GM19351 (cell line): ENCODE results near the gene PARD3.

Experiments
- ATAC-seq: cut with Tn5 transposase; IDR thresholded peaks from one replicate; pipeline ENCODE4 v1.9.1; 2021; ENCODE audit warnings: mild to moderate bottlenecking, moderate library complexity; ENCODE audit not compliant: unreplicated experiment

Gene PARD3

GRCh38 chr10:34698248-34698831 lies 116.8 kb downstream of the PARD3 start:
- no peak for ATAC-seq

DNA sequence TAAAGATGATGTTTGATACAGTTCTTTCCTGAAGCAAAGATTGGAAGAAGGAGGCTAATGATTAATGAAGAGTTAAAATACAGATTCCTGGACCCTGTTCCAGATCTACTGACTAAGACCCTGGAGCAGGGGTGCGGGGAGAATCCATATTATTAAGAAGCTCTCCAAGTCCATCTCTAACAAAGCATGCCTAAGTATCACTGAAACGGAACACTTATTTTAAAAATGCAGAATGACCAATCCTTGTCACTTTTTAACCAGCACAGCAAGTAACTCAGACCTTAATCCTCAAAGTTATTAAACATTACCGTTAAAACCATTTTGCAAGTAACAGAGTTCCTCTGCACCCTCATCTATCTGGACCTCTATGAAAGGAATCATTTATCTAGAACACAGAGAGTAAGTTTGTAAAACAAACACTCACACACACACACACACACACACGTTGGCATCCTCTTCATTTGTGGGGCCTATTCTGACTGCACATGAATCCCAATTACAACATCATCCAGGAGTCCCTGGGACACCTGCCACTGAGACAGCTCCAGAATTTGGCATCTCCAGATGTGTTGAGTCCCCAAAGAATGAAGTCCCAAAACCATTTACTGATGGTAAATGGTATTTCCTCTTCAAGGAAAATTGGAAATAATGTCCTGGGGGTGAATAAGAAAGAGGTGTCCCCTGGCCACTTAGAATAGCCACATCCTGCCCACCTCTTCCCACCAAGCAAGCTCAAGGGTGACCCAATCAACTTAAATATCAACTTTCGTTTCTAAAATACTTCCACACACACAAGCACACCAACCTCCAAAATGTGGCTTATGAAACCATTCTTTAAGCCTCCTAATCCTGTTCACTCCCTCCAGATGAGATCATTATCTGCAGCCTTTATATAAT lies 117.5 kb downstream of the PARD3 start:
- ATAC-seq, result no peak

- ATAC-seq, result no peak
Measured at GRCh38 chr10:34696423-34696822, 118.7 kb downstream of the PARD3 start.

DNA sequence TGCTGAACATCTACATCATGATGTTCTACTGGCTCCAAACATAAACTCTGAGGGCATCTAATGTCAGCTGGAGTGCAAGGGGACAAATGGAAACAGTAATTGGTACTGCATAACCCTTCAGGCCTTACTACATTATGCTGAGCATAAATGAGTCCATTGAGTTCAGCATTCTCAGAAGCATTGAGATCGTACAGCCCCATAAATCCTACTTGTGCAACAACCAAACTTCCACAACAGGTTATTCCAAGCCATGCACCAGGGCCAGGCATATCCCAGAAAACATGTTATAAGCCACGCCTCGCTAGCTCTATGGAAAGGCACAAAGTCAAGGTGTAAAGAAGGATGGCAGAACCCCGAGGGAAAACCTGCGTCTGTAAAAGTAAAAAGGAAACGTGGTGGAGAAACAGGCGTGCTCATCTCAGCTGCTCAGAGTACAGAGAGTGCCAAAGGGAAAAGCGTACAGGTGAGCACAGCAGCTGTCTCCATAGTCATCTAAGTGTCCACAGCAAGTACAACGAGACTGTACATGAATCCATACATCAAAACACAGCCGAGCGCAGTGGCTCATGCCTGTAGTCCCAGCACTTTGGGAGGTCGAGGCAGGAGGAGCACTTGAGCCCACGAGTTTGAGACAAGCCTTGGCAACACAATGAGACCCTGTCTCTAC lies 124.6 kb downstream of the PARD3 start:
- ATAC-seq, result no peak

DNA sequence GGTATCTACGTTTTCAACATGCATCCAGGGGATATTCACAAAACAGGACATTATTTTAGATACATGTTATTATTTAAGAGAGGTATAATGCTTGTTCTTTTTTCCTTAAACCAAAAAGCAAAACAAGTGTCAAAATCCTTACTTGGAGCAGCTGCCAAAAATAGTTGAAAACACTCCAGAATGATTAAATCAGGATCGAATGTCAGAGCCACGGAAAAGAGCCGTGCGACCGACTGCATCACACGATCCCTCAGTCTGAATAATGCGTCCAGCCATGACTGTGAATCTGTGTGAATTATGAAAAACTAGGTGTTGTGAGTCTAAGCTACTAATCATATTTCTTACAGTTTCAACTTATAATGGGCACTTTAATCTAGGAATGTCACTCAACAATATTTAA lies 126.0 kb downstream of the PARD3 start:
- ATAC-seq, result no peak

DNA sequence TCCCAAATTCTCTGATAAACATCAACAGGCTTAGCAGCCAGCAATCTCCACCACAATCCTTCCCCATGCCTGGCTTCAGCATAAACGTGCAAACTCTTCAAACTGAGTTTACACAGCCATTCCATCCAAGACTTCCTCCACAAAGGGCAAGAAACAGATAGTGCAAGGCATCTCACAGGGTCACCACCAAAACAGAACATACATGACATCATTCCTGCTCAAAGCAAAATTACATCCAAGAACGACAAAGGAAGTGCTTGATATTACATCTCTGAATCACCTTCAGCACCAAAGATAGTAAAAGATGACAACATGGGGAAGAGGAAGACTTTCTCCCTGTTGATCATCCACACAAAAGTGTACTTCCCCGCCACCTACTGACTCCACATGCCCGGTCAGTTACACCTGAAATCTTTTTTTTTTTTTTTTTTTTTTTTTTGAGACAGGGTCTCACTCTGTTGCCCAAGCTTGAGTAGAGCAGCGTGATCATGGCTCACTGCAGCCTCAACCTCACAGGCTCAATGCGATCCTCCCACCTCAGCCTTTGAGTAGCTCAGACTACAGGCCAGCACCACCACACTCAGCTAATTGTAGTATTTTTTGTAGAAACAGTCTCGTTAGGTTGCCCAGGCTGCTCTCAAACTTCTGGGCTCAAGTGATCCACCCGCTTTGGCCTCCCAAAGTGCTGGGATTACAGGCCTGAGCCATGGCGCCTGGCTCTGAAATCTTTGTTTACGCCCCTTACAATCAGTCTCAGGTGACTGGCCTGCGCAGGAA lies 127.5 kb downstream of the PARD3 start:
- no peak for ATAC-seq

DNA sequence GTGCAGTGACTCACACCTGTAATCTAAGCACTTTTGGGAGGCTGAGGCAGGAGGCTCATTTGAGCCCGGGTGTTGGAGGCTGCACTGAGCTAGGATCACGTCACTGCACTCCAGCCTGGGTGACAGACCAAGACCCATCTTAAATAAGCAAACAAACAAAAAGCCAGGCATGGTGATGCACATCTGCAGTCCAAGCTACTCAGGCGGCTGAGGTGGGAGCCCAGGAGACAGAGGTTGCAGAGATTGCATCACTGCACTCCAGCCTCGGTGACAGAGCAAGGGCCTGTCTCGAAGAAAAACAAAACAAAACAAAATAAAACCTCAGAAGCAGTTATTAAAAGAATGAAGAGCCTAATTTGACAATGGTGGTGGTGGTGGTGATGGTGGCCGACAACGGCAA lies 132.5 kb downstream of the PARD3 start:
- no peak for ATAC-seq

GRCh38 chr10:34681933-34682332 lies 133.2 kb downstream of the PARD3 start:
- no peak for ATAC-seq

DNA sequence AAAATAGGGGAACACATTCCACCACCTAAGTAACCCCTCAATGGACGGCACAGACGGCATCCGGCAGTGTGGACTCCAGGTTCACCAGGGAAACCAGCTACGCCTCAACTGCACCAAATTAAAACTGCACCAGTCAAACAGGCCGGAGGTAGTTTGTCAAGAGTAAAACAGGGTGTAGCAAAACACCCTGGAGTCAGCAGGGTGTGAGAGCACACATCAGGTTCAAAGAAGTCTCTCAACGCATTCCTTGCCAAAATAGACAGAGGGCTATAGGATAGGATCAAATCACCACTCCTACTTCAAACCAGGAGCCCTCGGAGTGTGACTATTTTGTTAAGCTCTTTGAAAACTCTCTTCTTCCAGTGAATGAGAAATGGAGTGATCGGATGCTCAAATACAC lies 135.9 kb downstream of the PARD3 start:
- no peak for ATAC-seq

GRCh38 chr10:34677591-34677990 lies 137.5 kb downstream of the PARD3 start:
- no peak for ATAC-seq

DNA sequence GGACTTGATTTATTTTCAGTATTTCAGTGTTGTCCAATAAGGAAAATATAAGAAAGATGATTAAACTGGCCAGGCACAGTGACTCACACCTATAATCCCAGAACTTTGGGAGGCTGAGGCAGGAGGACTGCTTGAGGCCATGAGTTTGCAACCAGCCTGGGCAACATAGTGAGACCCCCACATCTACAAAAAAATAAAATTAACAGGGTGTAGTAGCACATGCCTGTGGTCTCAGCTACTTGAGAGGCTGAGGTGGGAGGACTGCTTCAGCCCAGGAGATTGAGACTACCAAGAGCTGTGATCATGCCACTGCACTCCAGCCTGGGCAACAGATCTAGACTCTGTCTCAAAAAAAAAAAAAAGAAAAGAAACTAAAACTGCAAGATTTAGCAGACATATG lies 138.0 kb downstream of the PARD3 start:
- ATAC-seq, result no peak

- ATAC-seq, result no peak
Measured at GRCh38 chr10:34674176-34674575, 140.9 kb downstream of the PARD3 start.

GRCh38 chr10:34670081-34670480 lies 145.0 kb downstream of the PARD3 start:
- no peak for ATAC-seq

- ATAC-seq, result no peak
Measured at GRCh38 chr10:34669079-34669478, 146.0 kb downstream of the PARD3 start.

GRCh38 chr10:34667177-34667576 lies 147.9 kb downstream of the PARD3 start:
- ATAC-seq, result no peak

- peak; percentile 92 for ATAC-seq
Measured at GRCh38 chr10:34666008-34666704, 148.9 kb downstream of the PARD3 start.

DNA sequence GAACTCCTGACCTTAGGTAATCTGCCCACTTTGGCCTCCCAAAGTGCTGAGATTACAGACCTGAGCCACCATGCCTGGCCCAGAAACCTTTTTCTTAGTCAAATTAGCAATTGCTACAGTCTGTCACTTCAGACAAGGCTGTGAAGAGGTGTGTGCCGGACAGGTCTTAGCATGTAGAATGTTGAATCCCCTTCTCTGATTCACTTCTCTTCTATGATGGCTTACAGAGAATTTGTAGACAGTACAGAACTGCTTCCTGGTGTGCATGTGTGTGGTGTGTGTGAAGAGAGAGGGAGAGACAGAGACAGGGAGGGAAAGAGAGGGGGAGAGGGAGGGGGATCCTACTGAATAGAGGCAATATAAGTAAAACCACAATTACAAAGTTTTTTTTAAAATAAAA lies 150.4 kb downstream of the PARD3 start:
- ATAC-seq, result no peak

GRCh38 chr10:34661580-34661979 lies 153.5 kb downstream of the PARD3 start:
- no peak for ATAC-seq

GRCh38 chr10:34658934-34659333 lies 156.2 kb downstream of the PARD3 start:
- ATAC-seq, result no peak

DNA sequence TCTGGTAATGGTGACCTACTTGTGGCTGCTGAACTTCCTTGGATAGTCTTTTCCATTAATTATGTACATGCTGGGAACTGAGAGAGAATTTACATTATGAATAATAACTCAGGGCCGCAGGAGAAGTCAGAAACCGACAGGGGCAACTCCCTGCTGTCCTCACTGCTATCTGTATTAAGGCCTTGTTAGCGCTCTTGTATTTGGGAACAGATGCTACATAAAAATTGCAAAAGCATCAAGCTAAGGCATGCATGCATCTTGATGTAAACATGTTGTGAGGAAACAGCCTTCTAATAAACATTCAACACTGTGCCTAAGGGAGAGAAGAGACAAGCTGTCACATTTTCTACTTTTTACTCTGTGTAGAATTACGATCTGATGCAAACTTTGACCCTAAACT lies 158.4 kb downstream of the PARD3 start:
- no peak for ATAC-seq
